HG03108 (cell line): ENCODE data around the gene KIF5B.

Experiments
- ATAC-seq: cut with Tn5 transposase; IDR thresholded peaks from one replicate; pipeline ENCODE4 v1.9.1; 2021; ENCODE audit warnings: moderate library complexity; ENCODE audit not compliant: unreplicated experiment

Gene KIF5B

GRCh38 chr10:31962826-31963588 is 93.2 kb downstream of the KIF5B start:
- no peak for ATAC-seq

- ATAC-seq: no peak
These were observed 94.7 kb downstream of the KIF5B start for GRCh38 chr10:31961277-31962074.

- no peak for ATAC-seq
These were observed 96.6 kb downstream of the KIF5B start for GRCh38 chr10:31959461-31960173.
